ENCODE results near the gene PLA2G3.
"Not testable (repeated sequence)": the region's sequence is repeated elsewhere in the genome, so short reads cannot be mapped to it uniquely, and the experiment has no call there.

The PLA2G3 gene

DNA sequence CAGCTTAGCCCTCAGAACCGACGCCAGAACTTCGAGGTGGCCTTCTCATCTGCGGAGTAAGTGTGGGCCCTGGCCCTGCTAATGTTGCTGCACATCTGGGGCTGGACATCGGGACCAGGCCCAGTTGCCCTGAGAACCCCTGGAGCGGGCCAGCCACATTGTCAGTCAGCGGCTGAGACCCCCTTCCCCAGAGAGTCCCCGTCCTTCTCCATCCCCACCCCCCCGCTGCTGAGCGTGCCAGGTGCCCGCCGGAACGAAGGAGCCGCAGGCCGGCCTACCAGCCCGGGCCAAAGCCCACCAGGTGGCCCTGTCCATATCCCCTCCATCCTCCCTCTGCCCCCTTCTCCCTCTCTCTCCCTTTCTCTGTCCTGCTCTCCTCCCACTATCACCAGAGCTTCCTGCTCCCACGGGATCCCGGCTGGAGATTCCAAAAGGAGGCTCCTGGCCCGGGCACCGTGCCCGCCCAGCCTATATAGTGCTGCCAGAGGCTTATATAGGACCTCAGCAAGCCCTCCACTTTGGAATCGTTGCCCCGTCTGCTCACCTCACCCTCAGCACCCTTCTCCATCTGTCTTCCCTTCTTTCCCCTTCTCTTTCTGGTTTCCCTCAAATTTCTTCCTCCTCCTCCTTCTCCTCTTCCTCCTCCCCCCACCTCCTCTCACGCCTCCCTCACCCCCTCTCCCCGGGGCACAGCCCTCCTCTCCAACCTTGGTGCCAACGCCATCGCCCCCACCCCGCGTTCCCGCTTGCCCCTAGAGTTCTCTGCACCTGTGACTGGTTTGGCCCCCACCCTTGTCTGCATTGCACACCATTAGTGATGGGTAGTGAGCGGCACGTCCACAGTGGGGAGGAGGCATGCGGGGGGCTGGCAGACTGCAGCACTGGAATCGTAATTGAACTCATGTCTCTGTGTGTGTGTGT, 40.2 kb downstream of the PLA2G3 start:
- no peak for DNase-seq

DNA sequence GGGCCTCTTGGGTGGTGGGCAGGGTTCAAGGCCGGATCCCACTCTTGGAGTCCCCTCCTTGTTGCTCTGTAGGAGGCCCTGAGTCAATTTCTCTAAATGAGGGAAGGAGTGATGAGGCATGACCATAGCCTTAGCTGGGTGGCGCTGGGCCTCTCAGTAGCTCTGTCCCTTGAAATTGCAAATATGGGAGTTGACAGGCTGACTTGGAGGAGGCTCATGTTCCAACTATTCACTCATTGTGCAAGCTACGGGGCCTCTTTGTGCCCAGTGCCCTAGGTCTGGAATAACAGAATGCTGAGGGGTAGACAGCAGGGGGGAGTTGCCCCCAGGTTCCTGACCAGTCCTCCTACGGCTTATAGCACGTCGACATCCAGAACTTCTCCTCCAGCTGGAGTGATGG, 40.9 kb downstream of the PLA2G3 start:
- no peak for DNase-seq

DNA sequence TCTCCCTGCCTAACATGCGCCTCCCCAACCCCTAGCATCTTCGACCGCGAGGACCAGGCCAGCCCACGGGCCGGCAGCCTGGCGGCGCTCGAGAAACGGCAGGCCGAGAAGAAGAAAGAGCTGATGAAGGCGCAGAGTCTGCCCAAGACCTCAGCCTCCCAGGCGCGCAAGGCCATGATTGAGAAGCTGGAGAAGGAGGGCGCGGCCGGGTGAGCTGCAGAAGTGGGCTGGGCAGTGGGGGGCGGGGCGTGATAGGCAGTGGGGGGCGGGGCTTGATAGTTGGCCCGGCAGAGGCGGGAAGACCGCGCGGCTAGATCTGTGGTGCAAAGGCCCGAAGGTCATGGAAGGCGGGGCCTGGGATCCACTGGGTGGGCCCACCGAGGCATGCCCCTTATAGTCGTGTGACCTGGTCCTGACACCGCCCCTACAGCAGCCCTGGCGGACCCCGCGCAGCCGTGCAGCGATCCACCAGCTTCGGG, 41.6 kb downstream of the PLA2G3 start:
- peak; percentile 44 for DNase-seq

DNA sequence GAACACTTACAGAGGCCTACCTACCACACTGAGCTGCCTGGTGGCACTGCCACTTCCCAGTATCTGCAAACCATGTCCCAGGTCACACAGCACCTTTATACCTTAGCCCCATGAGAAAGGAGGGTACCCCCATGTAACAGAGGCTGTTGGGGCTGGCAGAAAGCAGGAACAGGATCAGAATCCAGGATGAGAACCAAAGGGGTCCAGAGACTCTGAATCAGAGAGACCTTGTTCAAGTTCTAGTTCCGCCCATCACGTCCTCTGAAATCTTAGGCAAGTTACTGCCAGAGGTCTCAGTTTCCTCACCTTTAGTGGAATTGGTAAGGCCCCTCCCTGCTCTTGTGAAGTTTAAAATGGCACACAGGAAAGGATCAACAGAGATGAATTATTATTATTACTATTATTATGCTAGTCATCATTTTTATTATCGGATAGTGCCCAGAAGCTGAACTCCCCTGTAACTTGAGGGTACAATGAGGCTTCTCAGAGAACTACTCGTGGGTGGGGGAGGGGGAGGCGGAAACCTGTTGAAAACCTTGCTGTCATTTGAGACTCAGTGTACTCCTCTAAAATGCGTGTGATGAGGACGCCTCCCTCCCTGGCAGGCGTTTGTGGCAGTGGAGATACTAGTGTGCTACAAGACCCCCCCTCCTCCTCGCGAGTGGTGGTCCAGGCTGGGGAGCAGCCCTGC, 42.2 kb downstream of the PLA2G3 start:
- DNase-seq: no peak

DNA sequence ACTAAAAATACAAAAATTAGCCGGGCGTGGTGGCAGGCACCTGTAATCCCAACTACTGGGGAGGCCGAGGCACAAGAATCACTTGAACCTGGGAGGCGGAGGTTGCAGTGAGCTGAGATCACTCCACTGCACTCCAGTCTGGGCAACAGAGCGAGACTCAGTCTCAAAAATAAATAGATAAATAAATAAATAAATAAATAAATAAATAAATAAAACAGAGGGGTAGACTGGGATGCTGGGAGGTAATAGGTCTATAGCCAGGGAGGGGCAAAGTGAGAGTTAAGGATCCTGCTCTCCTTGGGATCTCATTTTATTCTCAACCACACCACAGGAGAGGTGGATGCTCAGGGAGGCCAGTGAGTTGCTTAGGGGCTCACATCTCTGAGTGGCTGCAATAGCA, 42.8 kb downstream of the PLA2G3 start:
- DNase-seq: not testable (repeated sequence)

DNA sequence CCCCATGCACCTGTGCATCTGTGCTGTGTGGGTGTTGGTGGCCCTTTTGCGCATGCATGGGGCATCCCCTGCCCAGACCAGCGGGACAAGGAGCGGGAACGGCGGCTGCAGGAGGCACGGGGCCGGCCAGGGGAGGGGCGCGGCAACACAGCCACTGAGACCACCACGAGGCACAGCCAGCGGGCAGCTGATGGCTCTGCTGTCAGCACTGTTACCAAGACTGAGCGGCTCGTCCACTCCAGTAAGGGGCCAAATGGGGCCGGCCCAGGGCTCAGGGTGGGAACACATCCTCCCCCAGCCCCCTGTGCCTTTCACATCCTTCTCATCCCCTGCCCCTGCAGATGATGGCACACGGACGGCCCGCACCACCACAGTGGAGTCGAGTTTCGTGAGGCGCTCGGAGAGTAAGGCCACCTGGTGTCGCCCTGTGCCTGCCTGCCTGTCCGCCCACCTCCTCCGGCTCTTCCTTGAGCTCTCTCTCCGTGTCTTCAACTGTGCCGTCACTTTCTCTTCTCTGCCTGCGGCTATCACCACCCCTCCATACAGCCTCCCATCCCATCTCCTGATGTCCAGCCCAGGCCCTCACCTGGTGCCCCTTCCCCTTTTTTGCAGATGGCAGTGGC, 43.5 kb downstream of the PLA2G3 start:
- DNase-seq: no peak

DNA sequence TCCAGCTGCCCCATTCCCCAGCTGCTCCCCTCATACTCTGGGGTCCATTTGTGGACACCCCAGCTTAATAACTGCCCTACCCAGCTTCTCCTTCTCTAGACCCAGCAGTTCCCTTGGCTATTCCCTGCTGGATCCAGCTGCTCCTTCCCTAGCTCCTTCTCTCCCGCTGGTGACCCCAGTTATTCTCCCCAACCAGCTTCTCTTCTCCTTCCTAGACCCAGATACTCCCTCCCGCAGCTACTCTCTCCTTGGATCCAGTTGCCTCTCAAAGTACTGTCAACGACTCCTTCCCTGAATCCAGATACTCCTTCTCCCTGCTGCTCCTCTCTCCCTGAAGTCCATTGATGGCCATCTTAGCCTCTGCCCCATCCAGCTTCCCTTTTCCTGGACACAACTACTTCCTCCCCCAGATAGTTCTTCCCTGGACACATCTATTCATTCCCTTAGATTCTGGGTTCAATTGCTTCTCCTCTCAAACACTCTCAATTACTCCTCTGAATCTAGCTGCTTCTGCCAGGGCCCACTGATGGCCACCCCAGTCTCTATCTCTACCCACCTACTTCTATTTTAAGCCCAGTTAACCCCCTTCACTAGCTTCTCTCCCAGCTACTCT, 44.6 kb downstream of the PLA2G3 start:
- DNase-seq: no peak

DNA sequence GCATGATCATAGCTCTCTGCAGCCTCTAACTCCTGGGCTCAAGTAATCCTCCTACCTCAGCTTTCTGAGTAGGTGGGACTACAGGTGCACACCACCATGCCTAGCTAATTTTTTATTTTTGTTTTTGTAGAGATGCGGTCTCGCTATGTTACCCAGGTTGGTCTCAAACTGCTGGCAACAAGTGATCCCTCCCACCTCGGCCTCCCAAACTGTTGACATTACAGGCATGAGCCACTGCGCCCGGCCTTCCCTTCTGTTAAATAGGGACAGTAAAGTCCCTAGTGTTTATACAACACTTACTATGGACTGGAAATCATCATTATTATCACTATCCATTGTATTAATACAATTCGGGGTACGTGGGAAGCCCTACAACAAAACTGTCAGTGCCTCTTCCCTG, 45.6 kb downstream of the PLA2G3 start:
- no peak for DNase-seq

DNA sequence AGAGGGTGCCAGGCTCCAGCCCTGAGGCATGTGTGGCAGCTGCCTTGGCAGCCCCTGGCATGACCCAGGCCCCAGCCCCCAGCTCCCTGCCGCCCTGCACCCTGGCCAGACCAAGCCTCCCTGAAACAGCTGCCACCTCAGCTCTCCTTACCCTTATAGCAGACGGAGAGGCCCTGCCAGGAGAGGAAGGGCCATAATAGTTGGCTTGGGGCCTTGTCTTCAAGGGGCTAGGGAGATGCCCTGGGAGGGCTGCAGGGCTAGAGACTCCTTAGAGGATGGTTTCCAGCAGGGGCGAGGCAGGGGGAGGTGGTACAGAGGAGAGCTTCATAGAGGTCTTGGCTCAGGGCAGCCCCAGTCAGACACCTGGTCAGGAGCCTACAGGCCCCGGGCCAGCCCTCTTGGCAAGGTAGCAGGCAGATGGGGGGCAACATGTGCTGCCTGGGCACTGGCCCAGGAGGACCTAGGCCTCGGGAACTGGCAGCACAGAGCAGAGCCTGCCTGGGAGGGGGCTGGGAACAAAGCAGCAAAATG, 46.2 kb downstream of the PLA2G3 start:
- DNase-seq: peak; percentile 48

DNA sequence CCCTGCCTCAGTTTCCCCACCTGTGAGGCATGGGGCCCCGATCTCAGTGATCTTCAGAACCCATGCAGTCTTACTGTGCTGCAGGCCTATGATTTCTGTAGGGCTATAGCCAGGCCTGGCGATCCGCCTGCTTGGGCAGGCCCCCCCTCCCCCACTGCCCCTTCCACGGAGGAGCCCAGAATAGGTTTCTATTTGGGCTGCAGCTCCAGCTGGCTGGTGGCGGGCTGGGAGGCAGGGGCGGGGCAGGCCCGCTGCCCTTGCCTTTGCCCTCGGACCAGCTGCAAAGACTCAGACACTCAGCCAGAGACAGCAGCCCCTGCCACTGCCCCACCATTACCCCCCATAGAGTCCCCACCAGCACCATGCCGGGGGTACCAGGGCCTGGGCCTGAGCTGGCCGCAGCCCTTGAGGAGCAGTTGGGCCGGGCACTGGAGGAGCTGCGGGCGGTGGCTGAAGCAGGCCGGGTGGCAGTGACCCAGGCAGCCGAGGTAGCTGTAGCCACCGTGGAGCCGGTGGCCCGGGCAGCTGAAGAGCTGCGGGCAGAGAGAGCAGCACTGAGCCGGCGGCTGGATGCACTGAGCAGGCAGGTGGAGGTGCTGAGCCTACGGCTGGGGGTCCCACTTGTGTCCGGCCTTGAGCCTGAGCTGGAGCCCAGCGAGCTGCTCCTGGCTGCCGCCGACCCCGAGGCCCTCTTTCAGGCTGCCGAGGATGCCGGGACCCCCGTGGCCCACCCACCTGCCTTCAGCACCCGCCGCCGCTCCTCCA, 47.0 kb downstream of the PLA2G3 start:
- peak; percentile 58 for DNase-seq

DNA sequence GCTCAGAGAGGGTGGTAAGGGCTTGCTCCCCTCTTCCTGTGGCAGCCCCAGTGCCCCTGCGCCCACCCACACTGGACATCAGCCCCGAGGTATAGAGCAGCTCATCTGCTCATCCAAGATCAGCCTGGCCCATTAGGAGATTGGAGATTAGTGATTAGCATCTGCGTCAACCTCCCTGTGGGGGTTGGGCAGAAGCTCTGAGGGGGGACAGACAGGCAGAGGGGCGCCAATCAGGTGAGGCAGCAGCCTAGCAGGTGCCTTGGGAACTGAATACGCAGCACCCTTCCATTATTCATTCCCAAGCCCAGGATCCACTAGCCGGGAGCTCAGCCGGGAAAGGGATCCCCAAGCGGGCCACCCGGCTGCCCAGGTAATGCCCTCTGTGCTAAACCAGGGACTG, 48.1 kb downstream of the PLA2G3 start:
- DNase-seq: no peak

DNA sequence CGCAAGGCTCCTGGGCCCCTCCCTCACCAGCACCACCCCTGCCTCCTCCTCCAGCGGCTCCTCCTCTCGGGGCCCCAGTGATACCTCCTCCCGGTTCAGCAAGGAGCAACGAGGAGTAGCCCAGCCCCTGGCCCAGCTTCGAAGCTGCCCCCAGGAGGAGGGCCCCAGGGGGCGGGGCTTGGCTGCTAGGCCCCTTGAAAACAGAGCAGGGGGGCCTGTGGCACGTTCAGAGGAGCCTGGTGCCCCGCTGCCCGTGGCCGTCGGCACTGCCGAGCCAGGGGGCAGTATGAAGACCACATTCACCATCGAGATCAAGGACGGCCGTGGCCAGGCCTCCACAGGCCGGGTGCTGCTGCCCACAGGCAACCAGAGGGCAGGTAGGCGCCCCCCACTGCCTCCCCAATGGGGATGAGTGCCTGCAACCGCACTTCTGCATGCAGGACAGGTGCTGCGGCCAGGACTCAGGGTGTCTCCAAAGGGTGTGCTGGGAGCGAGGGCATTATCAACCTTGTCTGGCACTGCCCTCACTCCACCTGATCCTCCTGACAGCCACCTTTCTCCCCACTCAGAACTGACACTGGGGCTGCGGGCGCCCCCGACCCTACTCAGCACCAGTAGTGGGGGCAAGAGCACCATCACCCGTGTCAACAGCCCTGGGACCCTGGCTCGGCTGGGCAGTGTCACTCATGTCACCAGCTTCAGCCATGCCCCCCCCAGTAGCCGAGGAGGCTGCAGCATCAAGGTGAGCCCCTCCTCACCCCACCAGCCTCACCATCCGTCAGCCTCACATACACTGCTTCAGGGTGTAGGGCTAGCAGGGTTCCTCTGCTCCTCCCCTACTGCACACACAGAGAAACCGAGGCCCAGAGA, 49.0 kb downstream of the PLA2G3 start:
- DNase-seq: peak; percentile 35

DNA sequence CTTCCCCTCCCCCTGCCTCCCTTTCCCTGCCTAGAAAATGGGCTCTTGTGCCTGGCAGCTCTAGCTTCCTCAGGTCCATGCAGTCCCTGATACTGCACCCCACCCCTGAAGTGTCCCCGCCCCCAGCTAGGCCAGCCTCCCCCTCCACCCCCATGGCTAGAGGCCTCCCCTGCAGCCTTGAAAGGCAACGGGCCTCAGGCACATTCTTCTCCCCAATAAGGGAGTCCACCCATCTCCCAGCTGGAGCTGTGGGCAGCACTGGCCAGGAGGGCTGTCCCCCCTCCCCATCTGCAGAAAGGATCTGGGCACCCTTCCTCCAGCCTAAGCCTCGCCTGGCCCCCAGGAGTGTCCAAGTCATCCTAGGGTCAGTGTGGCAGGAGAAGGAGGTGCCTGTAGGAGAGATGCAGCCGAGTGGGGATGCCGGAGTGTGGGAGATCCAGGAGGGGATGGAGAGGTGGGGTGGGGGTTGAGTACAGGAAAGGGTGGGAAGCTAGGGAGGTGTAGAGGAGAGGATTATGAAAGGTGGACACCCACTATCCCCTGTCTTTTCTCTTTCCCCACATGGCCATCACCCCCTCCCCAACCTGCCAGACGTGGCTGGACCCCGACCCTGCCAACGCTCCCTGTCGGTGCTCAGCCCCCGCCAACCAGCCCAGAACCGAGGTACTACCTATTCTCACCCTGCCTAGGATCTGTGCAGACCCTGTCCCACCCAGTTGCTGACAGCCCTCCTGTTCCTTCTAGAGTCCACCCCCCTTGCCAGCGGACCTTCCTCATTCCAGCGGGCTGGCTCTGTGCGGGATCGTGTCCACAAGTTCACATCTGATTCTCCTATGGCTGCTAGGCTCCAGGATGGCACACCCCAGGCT, 49.9 kb downstream of the PLA2G3 start:
- DNase-seq: no peak

DNA sequence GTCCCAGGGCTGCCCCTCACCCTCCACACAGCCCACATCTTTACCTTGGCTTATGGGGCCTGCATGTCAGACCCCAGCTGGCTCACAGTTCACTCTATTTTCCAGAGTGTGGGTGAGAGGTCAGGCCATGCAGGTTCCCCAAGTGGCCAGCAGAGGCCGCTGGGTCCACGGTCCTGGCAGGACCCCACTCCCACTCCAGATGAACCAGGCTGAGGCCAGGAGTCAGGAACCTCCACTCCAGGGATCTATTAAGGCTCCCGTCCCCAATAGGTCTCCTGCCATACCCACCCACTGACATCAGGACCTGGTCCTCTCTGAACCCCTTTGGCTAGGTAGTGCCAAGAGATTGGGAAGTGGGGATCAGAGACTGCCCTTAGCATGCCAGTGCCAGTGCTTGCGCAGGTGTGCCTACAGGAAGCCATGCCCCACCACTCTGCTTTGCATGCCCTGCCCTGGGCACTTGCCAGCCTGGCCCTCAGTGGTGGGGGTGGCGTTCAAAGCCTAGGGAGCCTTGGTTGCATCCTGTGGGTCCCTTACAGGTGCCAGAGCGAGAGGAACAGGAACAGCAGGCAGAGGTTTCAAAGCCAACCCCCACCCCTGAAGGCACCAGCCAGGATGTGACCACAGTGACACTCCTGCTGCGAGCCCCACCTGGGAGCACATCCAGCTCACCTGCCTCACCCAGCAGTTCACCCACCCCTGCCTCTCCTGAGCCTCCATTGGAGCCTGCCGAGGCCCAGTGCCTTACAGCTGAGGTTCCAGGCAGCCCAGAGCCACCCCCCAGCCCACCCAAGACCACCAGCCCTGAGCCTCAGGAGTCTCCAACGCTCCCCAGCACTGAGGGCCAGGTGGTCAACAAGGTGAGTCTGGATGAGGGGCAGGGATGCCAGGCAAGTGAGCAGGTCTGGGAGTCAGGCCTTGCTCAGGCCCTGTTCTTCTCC, 50.9 kb downstream of the PLA2G3 start:
- peak; percentile 59 for DNase-seq

DNA sequence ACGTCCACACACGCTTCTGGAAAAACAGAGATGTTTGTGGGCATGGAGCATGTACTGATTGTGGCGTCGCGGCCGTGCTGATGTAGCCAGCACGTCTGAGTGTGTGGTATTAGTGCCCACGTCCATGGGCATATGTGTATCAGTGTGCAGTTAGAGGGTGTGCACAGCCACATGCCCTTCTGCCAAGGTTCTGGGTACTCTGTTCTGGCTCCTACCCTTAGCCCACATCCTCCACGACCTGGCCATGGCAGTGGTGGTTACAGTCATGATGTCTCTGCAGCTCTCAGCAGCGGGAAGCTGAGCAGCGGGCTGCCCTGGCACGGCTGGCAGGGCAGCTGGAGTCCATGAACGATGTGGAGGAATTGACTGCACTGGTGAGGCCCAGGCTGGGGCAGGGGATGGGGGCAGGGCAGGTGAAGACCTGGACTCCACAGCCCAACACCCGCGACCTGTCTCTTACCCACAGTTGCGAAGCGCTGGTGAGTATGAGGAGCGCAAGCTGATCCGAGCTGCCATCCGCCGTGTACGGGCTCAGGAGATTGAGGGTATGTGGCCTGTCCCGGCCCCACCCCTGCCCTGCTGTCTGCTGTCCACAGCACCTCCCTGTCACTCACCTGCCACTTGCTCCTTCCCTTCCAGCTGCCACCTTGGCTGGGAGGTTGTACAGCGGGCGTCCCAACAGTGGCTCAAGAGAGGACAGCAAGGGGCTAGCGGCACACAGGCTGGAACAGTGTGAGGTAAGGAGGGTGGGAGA, 51.9 kb downstream of the PLA2G3 start:
- no peak for DNase-seq

DNA sequence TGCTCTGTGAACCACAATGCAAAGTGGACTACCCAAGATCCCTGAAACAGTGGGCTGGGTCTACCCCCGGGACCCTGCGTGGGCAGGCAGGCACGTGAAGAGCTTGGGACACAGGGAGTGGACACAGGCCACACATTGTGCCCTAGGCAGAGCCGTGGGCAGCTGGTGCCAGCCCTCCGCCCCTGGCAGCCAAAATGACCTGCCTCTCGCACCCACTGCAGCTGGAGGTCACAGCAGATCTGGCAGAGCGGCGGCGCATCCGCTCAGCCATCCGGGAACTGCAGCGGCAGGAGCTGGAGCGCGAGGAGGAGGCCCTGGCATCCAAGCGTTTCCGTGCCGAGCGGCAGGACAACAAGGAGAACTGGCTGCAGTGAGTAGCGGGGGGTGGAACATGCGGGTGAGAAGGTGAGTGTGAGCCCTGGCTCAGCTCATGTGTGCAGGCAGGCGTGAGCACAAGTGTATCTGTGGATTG, 52.5 kb downstream of the PLA2G3 start:
- no peak for DNase-seq

DNA sequence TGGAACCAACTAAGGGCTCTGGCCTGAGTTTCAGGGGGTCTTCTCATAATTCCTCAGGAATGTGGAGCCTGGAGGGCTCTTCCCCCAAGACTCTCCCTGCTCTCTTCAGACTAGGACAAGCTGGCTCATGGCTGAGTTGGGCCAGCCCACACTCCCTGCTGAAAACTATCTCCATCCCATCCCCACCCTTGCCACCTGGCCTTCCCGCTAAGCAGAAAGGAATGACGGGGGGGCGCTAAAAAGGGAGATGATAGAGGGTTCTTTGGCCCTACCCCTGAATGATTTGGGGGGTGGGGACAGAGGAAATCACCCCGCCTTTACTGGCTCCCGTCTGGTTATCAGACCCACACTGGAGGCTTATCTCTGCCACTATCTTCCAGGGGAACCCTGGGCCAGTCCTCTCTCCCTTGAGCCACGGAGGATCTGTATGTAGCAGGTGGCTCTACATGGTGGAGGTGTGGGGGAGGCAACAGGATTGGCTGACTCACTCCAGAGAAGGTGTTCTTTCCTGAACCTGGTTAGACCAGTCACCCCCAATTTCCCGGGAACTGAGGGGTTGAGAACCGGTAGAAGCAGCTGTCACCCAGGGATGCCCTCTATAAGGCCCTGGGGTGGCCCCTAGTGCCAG, 53.5 kb downstream of the PLA2G3 start:
- no peak for DNase-seq
